IMR-90 (cell line): ENCODE results near the gene BRD8.

ENCODE experiments used
- MAZ ChIP-seq: IDR thresholded peaks from 2 replicates; pipeline ENCODE4 v1.6.1; 2012; ENCODE audit warnings: low read depth, mild to moderate bottlenecking, low read length, improper control_type of control experiment, moderate library complexity, borderline replicate concordance
- POLR2A ChIP-seq: IDR thresholded peaks from 2 replicates; pipeline ENCODE4 v1.6.1; 2012; ENCODE audit warnings: mild to moderate bottlenecking, low read depth, low read length
- TF ChIP-seq, protein P1 (sequence below): conservative IDR thresholded peaks from 2 replicates; pipeline ENCODE4 v1.5.1; 2012; ENCODE audit warnings: mild to moderate bottlenecking, low read depth, low read length, improper control_type of control experiment

DNA sequence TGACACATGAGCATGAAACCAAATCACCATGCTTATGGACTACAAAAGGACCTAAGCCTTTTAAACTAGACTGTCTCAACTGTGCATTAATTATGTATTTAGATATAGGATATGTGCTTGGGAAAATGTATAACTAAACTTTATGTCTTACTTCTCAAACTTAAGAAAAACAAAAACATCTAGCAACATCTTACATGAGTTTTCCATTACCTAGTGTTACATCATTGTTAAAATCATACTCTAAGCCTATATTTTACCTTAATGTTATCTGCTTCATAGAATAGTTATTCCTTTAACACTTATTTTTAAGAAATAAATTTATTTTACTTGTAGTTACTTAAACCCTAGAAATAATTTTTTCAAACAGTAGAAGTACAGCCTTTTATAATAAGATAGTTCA is 63.2 kb downstream of the BRD8 start:
- TF ChIP-seq, protein P1, sequence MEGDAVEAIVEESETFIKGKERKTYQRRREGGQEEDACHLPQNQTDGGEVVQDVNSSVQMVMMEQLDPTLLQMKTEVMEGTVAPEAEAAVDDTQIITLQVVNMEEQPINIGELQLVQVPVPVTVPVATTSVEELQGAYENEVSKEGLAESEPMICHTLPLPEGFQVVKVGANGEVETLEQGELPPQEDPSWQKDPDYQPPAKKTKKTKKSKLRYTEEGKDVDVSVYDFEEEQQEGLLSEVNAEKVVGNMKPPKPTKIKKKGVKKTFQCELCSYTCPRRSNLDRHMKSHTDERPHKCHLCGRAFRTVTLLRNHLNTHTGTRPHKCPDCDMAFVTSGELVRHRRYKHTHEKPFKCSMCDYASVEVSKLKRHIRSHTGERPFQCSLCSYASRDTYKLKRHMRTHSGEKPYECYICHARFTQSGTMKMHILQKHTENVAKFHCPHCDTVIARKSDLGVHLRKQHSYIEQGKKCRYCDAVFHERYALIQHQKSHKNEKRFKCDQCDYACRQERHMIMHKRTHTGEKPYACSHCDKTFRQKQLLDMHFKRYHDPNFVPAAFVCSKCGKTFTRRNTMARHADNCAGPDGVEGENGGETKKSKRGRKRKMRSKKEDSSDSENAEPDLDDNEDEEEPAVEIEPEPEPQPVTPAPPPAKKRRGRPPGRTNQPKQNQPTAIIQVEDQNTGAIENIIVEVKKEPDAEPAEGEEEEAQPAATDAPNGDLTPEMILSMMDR: no peak
- TF ChIP-seq MAZ (no peak), POLR2A (no peak)
